Cardiac fibroblast (primary cell): Measurements from ENCODE around the gene HELZ.
"Not testable (repeated sequence)": the region's sequence is repeated elsewhere in the genome, so short reads cannot be mapped to it uniquely, and the experiment has no call there.

Experiments used
- DNase-seq, 2 donors: peaks; one replicate each; pipeline versions ENCODE4 v3.0.0 to v3.0.0-alpha.2; 2010; ENCODE audit warnings: low read depth in 2 of 2
- H3K4me3 ChIP-seq, 2 donors: replicated peaks in 1 of 2; 1 replicate in 1 of 2; 2 replicates in 1 of 2; pipeline ENCODE4 v1.5.1; 2011; ENCODE audit warnings: low read depth in 2 of 2, low read length in 2 of 2, mild to moderate bottlenecking in 2 of 2, moderate library complexity in 1 of 2
- TF ChIP-seq, protein P1 (sequence below): IDR thresholded peaks from one replicate; pipeline ENCODE4 v1.5.1; 2011; ENCODE audit warnings: low read depth, mild to moderate bottlenecking, low read length, inconsistent platforms

The HELZ gene

GRCh38 chr17:67046398-67046797 is 198.6 kb downstream of the HELZ start:
- DNase-seq = no peak
- TF ChIP-seq, protein P1, sequence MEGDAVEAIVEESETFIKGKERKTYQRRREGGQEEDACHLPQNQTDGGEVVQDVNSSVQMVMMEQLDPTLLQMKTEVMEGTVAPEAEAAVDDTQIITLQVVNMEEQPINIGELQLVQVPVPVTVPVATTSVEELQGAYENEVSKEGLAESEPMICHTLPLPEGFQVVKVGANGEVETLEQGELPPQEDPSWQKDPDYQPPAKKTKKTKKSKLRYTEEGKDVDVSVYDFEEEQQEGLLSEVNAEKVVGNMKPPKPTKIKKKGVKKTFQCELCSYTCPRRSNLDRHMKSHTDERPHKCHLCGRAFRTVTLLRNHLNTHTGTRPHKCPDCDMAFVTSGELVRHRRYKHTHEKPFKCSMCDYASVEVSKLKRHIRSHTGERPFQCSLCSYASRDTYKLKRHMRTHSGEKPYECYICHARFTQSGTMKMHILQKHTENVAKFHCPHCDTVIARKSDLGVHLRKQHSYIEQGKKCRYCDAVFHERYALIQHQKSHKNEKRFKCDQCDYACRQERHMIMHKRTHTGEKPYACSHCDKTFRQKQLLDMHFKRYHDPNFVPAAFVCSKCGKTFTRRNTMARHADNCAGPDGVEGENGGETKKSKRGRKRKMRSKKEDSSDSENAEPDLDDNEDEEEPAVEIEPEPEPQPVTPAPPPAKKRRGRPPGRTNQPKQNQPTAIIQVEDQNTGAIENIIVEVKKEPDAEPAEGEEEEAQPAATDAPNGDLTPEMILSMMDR = no peak
- H3K4me3 ChIP-seq = no peak overlapping the region

- no peak overlapping the region for H3K4me3 ChIP-seq
- TF ChIP-seq, protein P1 = no peak
- DNase-seq = no peak
Measured at GRCh38 chr17:67044940-67045339, 200.1 kb downstream of the HELZ start.

DNA sequence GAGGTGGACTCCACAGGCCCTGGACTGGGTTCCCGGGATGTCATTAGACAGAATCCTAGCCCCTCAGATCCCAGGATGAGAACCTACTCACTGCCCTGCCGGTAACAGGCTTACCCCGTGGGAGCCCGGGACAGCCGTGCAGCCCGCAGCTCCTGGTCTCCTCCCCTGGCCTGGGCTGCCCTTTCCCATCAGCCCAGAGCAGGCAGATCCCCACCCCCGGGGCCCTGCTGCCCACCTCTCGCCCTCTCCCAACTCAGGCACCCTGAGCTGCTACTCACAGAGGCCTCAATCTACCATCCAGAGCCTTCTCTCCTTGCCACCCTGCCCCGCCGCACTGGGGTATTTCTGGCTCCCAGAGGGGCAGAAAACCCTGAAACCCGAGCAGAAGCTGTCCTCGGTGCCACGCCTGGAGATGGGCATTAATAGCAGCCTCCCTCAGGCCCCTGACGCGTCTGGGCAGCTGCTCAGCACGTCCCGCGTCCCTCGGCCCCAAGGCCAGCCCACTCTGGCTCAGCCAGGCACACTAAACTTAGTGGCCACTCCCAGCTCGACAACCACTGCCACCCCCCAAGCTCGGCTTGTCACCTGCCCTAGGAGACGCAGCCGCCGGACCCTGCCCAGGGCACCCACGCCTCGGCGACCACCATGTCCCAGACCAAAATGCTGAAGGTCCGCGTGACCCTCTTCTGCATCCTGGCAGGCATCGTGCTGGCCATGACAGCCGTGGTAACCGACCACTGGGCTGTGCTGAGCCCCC is 200.8 kb downstream of the HELZ start, which contains the start of gene CACNG1:
Gene CACNG1, plus strand, starts transcription at position 539 of the 757 bp plus-strand sequence. Its CDS starts 107 bp downstream, at position 646.
- TF ChIP-seq, protein P1 = no peak
- H3K4me3 ChIP-seq = no peak within 1 kb of the TSS
- DNase-seq = no peak

DNA sequence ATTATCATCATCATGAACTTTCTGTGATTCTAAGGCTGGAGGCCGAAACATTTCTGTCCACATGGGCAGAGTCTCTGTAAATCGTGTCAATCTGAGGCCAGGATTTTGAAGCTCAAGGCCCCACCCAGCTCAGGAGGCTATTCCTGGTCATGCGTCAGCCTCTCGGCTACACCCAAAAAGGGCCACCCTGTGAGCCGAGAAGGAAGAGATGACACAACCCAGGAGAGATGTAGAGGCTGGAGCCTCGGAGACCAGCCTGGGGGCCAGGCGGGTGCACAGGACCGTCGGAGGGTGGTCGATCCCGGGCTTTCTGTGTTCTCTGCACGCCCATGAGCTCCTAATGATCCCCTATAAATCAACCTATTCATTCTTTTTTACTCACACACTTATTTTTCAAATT is 201.7 kb downstream of the HELZ start:
- DNase-seq = no peak
- TF ChIP-seq, protein P1 = no peak

DNA sequence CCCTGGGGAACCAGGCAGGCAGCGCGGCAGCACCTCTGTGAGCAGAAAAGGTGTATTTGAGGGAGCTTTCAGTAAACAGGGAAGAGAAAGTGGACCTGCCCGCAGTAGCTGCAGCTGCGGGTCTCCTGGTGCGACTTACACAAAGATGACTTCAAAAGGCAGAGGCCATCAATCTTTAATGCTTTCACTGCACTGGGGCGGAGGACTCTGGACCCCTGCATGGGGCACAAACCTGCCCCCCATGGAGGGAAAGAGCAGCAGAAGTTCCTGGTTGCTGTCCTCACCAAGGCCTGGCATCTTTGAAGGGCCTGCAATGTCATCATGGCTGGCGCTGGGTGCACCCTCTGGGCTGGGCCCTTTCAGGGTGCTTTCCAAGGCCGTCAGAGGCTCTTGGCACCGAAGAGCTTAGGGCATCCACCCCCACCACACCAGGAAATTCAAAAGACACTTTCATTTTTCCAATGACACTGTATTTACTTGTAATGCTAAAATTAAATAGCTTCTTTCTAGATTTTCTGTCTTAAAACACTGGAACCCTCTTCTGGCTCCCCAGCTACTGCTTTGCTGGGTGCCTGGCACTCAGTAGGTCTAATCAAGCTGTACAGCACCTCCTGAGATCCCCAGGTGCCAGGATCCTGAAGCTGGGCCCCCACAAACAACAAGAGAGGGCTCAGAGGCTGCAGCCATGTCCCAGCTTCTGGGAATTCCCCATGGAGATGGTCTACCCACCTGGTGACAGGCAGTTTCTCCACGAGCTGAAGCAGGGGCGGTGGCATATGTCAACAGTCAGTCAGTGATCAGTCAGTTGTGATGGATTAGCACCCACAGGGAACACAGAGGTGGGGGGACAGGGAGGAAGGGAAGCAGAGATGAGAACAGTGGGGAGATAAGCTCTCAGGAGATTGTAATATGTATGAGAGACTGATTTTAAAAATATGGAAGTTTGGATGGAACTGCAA is 202.8 kb downstream of the HELZ start:
- no peak overlapping the region for H3K4me3 ChIP-seq
- TF ChIP-seq, protein P1 = no peak
- DNase-seq = no peak

More for the DNA sequence above, 201.7 kb downstream of the HELZ start:
- no peak overlapping the region for H3K4me3 ChIP-seq

GRCh38 chr17:67041531-67041930 is 203.5 kb downstream of the HELZ start:
- TF ChIP-seq, protein P1 = no peak
- no peak overlapping the region for H3K4me3 ChIP-seq
- DNase-seq = no peak

DNA sequence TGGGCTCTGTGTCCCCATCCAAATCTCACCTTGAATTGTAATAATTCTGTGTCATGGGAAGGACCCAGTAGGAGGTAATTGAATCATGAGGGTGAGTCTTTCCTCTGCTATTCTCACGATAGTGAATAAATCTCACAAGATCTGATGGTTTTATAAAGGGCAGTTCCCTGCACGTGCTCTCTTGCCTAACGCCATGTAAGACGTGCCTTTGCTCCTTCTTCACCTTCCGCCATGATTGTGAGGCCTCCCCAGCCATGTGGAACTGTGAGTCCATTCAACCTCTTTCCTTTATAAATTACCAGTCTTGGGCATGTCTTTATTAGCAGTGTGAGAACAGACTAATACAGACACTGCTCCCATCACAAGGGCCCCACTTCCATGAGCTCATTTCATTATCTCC is 203.9 kb downstream of the HELZ start:
- H3K4me3 ChIP-seq, DNase-seq: not testable (repeated sequence)
